HTR-8/SVneo (cell line): ENCODE results near the gene ETV6.
"Not testable (repeated sequence)": the region's sequence is repeated elsewhere in the genome, so short reads cannot be mapped to it uniquely, and the experiment has no call there.

Source experiments
- DNase-seq: peaks from one replicate; pipeline ENCODE4 v3.0.0; 2011; ENCODE audit warnings: low spot score, mixed read lengths; ENCODE audit not compliant: insufficient read length
- FAIRE-seq: peaks from 2 replicates; lab custom pipeline; 2011; peaks lifted over from hg19 to GRCh38; lab: Jason Lieb, UNC

ETV6 gene

GRCh38 chr12:11649413-11650285 is at the start of gene ETV6:
Gene ETV6 (plus strand): TSS chr12:11649674. CDS start chr12:11650128, 454 bp downstream.
- no peak for FAIRE-seq

GRCh38 chr12:11600199-11600598 is 49.3 kb upstream of the ETV6 start:
- FAIRE-seq: no peak

More at GRCh38 chr12:11649413-11650285, at the start of gene ETV6:
- DNase-seq: peak; percentile 68

GRCh38 chr12:11601647-11602046 is 47.8 kb upstream of the ETV6 start:
- no peak for DNase-seq
- no peak for FAIRE-seq

More at GRCh38 chr12:11600199-11600598, 49.3 kb upstream of the ETV6 start:
- no peak for DNase-seq

- FAIRE-seq (no peak), DNase-seq (peak; percentile 5)
Measured at GRCh38 chr12:11607313-11608081, 42.0 kb upstream of the ETV6 start.

GRCh38 chr12:11609045-11609444 is 40.4 kb upstream of the ETV6 start:
- DNase-seq (no peak), FAIRE-seq (no peak)

GRCh38 chr12:11615481-11615880 is 34.0 kb upstream of the ETV6 start:
- DNase-seq (no peak), FAIRE-seq (no peak)

GRCh38 chr12:11618046-11618445 is 31.4 kb upstream of the ETV6 start:
- no peak for FAIRE-seq
- no peak for DNase-seq

- FAIRE-seq (no peak), DNase-seq (no peak)
Measured at GRCh38 chr12:11621797-11622423, 27.6 kb upstream of the ETV6 start.

GRCh38 chr12:11622876-11623281 is 26.6 kb upstream of the ETV6 start:
- FAIRE-seq: no peak
- DNase-seq: no peak

GRCh38 chr12:11623382-11623781 is 26.1 kb upstream of the ETV6 start:
- DNase-seq: no peak
- no peak for FAIRE-seq

- FAIRE-seq (no peak), DNase-seq (no peak)
Measured at GRCh38 chr12:11624116-11624515, 25.4 kb upstream of the ETV6 start.

- DNase-seq, FAIRE-seq: not testable (repeated sequence)
Measured at GRCh38 chr12:11627709-11628108, 21.8 kb upstream of the ETV6 start.

GRCh38 chr12:11628353-11628752 is 21.1 kb upstream of the ETV6 start:
- FAIRE-seq (no peak), DNase-seq (no peak)

GRCh38 chr12:11630046-11630706 is 19.3 kb upstream of the ETV6 start:
- no peak for FAIRE-seq
- DNase-seq: no peak

- DNase-seq (no peak), FAIRE-seq (no peak)
Measured at GRCh38 chr12:11631288-11631687, 18.2 kb upstream of the ETV6 start.

- FAIRE-seq, DNase-seq: not testable (repeated sequence)
Measured at GRCh38 chr12:11631881-11632280, 17.6 kb upstream of the ETV6 start.

- FAIRE-seq (no peak), DNase-seq (no peak)
Measured at GRCh38 chr12:11633968-11634367, 15.5 kb upstream of the ETV6 start.

GRCh38 chr12:11635341-11635740 is 14.1 kb upstream of the ETV6 start:
- DNase-seq (no peak), FAIRE-seq (no peak)

- no peak for DNase-seq
- FAIRE-seq: no peak
Measured at GRCh38 chr12:11638315-11638916, 11.1 kb upstream of the ETV6 start.

- FAIRE-seq (no peak), DNase-seq (no peak)
Measured at GRCh38 chr12:11639454-11639853, 10.0 kb upstream of the ETV6 start.
